Sigmoid colon (tissue), 4 donors: ENCODE measurements around the gene ZNF77.

Source experiments
- CTCF ChIP-seq, 4 experiments: fragments of 450-650 bp in 3 of 4; fragments of 200-600 bp in 1 of 4; IDR thresholded peaks; one replicate each; pipeline ENCODE4 v1.5.1; 2016 to 2019; ENCODE audit warnings: antibody characterized with exemption in 4 of 4, mild to moderate bottlenecking in 3 of 4, moderate library complexity in 2 of 4
- POLR2A ChIP-seq, 2 donors: fragments of 450-650 bp; IDR thresholded peaks; one replicate each; pipeline ENCODE4 v1.6.1; 2016; ENCODE audit warnings: antibody characterized with exemption in 2 of 2, mild to moderate bottlenecking in 2 of 2, moderate library complexity in 2 of 2
- POLR2AphosphoS5 ChIP-seq, 4 donors: sonication (generic); formaldehyde crosslinking; IDR thresholded peaks; one replicate each; pipeline ENCODE4 v1.6.1; 2017; ENCODE audit warnings: antibody characterized with exemption in 4 of 4

GRCh38 chr19:2945575-2946184 is 909 bp upstream of the ZNF77 start:
- no peak for TF ChIP-seq POLR2A (IDR thresholded peaks at IDR 0.05)
- no peak for TF ChIP-seq CTCF (IDR thresholded peaks at IDR 0.05)
- TF ChIP-seq POLR2AphosphoS5 (IDR thresholded peaks at IDR 0.05): no peak
